NK-92 (cell line): Measurements from ENCODE around the gene RIN2.

Experiments used
- DNase-seq: peaks from one replicate; lab custom pipeline; 2025; ENCODE audit not compliant: unreplicated experiment; lab: John Stamatoyannopoulos, UW

RIN2 gene

GRCh38 chr20:19758133-19758500 lies at the start of gene RIN2:
RIN2 (plus strand) TSS chr20:19758258; CDS start chr20:19889602, 131,344 bp downstream.
- DNase-seq = no peak

DNA sequence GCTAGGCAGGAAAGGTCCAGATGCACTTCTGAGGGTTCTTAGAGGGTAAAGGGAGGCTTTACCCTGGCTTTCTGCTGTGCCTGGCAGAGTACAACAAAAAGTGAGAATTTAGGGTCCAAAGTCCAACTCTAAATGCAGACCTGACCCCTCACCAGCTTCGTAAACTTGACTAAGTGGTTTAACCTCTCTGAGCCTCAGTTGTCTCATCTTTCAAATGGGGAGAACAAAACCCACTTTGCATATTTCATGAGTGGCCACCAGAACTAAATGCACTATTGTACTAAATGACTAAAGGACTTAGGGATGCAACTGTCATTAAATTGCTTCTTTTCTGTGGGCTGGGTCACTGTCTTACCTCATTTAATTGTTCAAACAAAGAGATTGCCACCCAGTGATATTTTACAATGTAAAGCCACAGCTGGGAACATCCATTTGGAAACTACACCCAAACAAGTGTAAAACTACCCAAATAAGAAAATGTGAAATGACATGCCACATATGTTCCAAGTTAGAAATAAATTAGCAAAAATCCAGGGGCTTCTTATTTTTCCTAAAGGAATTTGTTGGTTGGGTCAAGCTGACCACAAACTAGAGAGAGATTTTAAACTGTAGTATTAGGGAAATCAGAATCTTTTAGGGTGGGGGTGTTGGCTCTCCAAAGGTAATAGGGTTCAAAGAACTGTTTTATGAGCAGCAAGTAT lies 48.3 kb upstream of the RIN2 start:
- no peak for DNase-seq

DNA sequence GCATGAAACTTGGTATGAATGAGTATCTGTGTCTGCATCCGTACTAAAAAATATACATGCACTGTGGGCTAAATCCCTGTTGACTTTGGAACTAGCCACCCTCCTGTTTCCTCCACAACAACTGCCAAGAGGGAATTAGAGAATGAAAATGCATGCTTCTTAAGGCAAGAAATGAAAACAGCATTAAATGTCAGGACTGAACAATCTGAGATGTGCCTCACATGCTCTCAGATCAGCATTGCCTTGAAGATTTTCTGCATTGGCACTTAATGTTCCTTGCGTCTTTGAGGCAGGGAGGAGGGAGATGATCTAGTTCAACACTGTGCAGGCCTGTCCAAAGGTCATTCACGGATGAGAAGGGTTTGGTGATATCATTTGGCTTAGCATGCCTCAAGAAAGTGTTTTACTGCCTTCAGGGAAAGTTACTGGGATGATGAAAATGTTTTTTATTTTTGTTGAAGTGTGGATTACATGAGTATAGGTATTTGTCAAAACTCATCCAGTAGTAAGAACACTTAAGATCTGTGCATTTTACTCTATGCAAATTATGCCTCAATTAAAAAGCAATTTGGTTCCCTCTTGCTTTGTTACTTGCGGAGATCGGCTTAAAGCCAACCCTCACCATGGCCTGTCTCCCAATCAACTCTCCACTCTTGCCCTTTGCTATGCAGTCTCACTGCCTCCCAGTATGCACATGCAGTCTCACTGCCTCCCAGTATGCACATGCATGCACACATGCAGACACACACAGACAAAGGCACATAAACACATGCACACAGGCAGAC lies 47.5 kb upstream of the RIN2 start:
- no peak for DNase-seq

DNA sequence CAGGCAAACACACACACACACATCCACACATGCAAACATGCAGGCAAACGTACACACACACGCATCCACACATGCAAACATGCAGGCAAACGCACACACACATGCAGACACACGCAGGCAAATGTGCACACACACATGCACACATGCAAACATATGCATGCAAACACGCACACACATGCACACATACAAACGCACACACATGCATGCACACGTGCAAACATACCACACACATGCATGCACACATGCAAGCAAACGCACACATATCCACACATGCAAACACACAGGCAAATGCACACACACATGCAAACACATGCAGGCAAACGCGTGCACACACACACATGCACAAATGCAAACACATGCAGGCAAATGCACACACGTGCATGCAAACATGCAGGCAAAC lies 46.9 kb upstream of the RIN2 start:
- DNase-seq = no peak

GRCh38 chr20:19712721-19713260 lies 45.3 kb upstream of the RIN2 start:
- DNase-seq = no peak

GRCh38 chr20:19713822-19714578 lies 44.1 kb upstream of the RIN2 start:
- DNase-seq = no peak

DNA sequence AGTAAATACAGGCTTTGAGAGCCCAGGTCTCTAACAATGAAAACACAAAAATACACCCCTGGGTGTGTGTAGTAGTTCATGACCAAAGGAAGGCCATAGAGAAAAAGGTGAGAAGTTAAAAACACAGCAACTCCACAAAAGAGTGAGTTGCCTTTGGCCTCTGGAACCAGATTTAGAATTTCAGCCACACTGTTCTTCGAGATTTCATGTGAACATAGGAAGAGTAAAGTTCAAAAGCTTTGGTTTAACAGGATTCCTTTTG lies 43.5 kb upstream of the RIN2 start:
- DNase-seq = no peak

DNA sequence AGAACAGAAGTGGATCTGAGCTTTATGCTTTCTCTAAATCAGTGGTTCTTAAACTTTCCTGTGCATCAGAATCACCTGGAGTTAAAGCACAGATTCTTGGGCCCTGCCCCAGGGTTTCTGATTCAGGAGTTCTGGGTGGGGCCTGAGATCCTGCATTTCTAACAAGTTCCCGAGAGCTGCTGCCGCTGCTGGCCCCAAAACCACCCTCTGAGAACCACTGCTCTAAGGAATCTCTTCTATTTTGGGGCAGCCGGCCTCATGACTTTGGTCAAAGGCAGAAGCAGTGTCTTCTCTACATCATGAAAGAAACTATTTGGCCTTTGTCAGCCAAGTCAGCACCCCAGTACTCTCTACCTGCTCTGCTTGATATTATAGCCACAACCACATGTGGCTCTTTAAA lies 42.1 kb upstream of the RIN2 start:
- DNase-seq = no peak

DNA sequence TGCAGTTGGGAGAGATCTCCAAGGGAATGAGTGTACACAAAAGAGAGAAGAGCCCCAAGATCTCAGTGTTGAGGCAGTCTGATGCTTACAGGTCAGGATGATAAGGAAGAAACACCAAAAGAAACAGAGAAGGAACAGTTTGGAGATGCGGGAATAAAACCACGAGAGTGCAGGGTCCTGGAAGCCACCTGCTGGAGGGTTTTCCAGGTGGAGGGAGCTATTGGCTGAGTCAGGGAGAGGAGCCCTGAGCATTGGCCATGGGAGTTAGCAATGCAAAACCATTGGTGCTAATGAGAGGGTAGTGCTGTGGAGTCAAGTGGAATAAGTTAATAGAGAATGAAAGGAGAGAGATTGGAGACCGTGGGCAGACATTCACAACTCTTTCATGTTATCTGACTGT lies 39.2 kb upstream of the RIN2 start:
- DNase-seq = no peak

- DNase-seq = no peak
Measured at GRCh38 chr20:19720991-19721390, 37.1 kb upstream of the RIN2 start.

GRCh38 chr20:19723051-19723450 lies 35.0 kb upstream of the RIN2 start:
- no peak for DNase-seq

DNA sequence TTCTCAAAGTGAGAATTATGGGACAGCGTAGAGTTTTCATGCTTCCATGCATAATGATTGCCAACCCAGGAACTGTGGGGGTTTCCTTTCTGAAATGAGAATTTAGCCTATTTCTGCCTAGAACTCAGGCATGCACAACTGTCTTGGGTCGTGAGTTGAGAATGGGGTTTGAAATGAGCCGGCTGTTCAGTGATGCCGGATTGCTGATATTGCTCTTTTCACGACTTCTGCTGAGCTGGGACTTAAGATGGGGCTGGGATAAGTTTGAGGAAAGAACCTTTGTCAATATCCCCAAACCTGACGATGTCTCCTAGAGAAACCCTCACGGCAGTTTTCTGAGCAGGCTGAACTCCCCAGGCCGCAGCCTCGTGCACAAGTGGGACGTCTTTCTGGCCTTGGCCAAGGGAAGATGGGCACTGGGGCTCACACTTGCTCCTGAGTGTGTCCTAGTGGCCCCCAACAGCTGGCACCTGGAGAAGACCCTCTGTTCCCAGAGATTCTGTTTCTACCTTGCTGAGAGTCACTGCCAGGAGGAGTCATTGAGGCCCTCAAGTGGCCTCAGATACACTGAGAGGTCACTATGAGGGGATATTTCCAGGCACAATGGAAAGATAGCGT lies 34.1 kb upstream of the RIN2 start:
- no peak for DNase-seq

GRCh38 chr20:19725373-19725772 lies 32.7 kb upstream of the RIN2 start:
- no peak for DNase-seq

DNA sequence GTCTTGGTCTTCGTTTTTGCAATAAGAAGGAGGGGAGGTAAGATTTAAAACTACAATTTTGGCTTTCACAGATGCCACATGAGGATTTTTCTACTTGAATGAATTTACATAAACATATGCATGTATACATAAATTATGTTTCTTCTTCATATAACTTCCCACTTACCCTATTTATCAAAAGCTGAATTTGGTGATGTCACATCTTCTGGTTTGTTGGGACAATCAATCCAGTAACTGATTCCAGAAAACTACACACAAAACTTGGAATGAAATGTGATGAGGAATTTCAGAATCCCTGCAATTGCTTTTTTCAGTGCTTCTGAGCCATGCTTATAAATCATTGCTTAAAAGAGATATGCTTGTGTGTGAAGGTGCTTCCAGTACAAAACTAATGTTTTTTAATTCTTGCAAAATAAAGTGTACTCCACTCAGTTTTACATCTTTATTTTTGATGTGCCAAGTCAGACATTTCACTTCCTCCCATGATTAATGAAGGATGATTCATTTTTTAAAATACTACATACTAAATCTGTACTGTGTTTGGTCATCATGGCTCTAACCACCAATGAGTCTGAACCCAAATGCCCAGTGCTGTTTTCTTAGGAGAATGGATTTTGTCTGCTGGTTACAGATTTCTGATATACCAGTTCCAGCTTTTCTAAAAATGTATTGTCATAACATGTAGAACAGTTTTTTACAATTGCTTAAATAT lies 32.1 kb upstream of the RIN2 start:
- DNase-seq = no peak

DNA sequence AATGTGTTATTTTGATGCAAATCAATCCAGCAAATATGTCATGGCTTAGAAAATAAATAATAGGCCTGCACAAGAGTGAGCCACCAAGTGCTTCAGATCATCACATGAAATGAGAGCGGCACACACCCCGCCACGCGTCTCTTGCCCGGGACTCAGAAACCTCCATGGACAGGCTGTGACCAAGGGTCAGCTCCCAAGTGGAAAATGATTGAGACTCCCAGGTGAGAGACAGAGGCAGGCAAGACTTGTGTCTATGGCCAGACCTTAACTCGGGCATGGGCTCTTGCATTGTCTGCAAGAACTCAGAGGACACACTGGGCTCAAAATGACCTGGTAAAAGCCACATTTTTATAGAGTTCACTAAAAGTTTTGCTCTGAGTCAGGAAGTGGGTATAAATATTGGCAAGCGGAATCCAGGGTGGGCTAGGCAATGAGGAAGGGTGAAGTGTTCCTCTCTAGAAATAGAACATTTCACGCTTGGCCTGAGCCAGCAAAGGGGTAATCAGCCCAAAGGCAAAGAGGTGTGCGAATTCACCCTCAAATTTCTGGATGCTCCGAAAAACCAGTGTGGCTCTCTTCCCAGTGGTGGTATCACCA lies 30.7 kb upstream of the RIN2 start:
- no peak for DNase-seq

DNA sequence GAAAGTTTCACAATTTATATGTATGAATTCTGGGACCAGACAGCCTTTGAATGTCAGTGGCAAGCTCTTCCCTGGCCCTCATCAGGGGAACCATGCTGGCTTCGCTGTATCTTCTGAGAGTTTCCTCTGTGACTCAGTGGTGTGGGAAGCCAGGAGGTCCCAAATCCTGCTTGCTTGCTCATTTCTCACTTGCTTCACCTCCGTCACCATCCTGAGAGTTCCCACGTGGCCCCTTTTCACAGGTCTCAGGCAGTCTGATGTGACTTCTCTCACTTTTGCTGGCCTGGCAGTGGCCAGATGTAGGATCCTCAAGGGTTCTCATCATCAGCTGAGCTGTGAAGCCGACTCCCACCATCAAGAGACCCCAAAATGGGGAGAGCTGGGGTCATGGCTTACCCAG lies 28.4 kb upstream of the RIN2 start:
- DNase-seq = no peak

- DNase-seq = no peak
Measured at GRCh38 chr20:19730706-19731105, 27.4 kb upstream of the RIN2 start.

DNA sequence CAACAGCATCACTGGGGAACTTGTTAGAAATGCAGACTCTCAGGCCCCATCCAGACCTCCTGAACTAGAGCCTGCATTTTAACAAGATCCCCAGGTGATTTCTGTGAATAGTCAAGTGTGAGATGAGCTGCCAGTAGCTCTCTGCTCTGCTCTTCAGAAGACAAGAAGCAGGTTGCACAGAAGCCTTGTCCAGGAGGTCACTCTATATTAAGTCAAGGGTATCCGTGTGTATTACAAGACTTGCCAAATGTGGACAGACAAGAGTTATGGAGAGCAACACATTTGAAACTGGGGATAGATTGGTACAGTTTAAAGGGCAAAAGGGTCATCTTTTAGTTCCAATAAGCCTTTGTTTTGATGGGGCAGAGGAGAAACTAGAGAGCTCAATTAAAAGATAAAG lies 23.2 kb upstream of the RIN2 start:
- DNase-seq = no peak

DNA sequence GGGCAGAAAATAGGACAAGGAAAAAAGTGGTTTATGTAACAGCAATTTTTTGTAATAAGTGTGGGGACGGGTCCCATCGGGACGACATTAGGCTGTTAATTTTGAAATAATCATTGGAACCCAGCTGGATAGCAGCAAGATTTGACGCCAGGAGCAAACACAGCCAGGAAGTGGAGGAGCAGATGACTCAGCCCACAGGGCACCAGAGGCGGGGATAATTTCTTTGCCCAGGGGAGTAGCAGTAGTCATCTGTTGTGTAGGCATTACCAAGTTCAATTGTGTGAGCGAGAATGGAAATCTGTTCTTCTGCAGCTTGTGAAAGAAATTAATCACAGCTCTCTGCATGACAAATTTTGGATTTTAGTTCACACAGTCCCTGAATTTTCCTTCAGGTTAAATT lies 22.6 kb upstream of the RIN2 start:
- DNase-seq = no peak

DNA sequence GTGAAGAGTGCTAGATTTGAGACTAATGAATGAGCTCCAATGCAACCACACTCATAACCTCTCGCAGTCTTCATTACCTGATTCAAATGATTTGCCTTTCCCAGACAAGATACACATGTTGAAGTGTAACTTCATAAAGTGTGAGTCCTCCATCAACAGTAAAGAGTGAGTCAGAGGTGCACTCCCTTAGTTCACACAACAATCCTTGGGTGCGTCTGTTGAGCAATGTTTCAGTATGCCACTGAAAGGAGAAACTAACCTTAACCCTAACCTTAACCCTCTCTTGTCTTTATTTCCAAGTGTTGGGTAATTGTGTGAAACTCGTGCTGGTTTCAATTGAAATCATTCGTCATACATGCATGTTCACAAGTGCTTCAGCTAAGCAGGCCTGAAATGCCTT lies 21.0 kb upstream of the RIN2 start:
- no peak for DNase-seq

DNA sequence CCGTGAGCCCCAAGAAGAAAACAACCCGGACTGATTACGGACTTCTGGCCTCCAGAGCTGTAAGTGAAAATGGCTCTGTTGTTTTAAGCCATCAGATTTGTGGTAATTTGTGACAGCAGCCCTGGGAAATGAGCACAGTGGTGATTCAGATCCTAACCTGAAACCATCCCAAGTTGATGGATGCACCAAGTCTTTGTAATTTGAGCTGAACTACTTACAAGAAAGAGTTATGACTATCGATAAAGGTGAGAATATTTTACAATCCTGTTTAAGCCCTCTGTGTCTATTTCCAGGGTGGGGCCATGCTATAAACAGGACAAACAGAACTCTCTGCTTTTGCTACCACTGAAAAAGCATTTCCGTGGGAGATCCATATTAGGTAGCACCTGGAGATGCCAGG lies 19.1 kb upstream of the RIN2 start:
- DNase-seq = no peak
